H1 (cell line): ENCODE data around the gene NPTXR. TPM values are rescaled to one million over a fixed set of nuclear protein-coding genes. Genes with fewer than 3 reads are reported as not detected.

ENCODE experiments used
- CTCF ChIA-PET: fragments of 300-600 bp; sonication (Branson Sonifier 250); formaldehyde crosslinking; loops from one replicate; lab custom pipeline; 2021; ENCODE audit not compliant: partially characterized antibody; lab: Charles Lee
- POLR2A ChIA-PET: fragments of 300-600 bp; sonication (Branson Sonifier 250); formaldehyde crosslinking; loops from one replicate; lab custom pipeline; 2021; ENCODE audit warnings: inconsistent platforms; ENCODE audit not compliant: partially characterized antibody; lab: Charles Lee
- DNase-seq, 2 experiments: peaks; one replicate each; pipeline versions ENCODE4 v3.0.0 to v3.0.0-alpha.2; 2010 to 2022; ENCODE audit warnings: low spot score in 2 of 2, low read depth in 1 of 2, mixed read lengths in 1 of 2
- FAIRE-seq: peaks from 2 replicates; lab custom pipeline; 2011; peaks lifted over from hg19 to GRCh38; lab: Jason Lieb, UNC
- H2AFZ ChIP-seq: 2 replicates; pipeline ENCODE4 v1.8.1; 2012; ENCODE audit warnings: low read length, inconsistent platforms
- H2AK5ac ChIP-seq: 2 replicates; pipeline ENCODE4 v1.6.1; 2013; ENCODE audit warnings: low read depth, low read length
- H2BK120ac ChIP-seq: replicated peaks from 2 replicates; pipeline ENCODE3; 2013; ENCODE audit warnings: low read depth, low read length, inconsistent platforms
- H2BK12ac ChIP-seq: 2 replicates; pipeline ENCODE4 v1.6.1; 2013; ENCODE audit warnings: low read depth, low read length
- H2BK15ac ChIP-seq: 2 replicates; pipeline ENCODE4 v1.6.1; 2013; ENCODE audit warnings: low read length
- H2BK20ac ChIP-seq: 2 replicates; pipeline ENCODE4 v1.6.1; 2013; ENCODE audit warnings: low read length
- H2BK5ac ChIP-seq: 2 replicates; pipeline ENCODE4 v1.6.1; 2013; ENCODE audit warnings: low read depth, low read length
- H3K14ac ChIP-seq: 2 replicates; pipeline ENCODE4 v1.6.1; 2013; ENCODE audit warnings: inconsistent platforms; ENCODE audit not compliant: insufficient read length
- H3K18ac ChIP-seq: 2 replicates; pipeline ENCODE4 v1.6.1; 2013; ENCODE audit warnings: low read length; ENCODE audit errors: extremely low read depth
- H3K23ac ChIP-seq: 2 replicates; pipeline ENCODE4 v1.6.1; 2013; ENCODE audit warnings: inconsistent platforms; ENCODE audit not compliant: insufficient read length
- H3K23me2 ChIP-seq: 2 replicates; pipeline ENCODE4 v1.6.1; 2013; ENCODE audit warnings: low read depth, low read length
- H3K27ac ChIP-seq: 2 replicates; pipeline ENCODE4 v1.6.1; 2011; ENCODE audit warnings: low read depth, low read length, inconsistent platforms
- H3K27me3 ChIP-seq, 4 experiments: replicated peaks in 1 of 4; 1 replicate in 1 of 4; 2 replicates in 3 of 4; pipeline versions ENCODE4 v1.6.1 to v1.8.1; 2011 to 2013; ENCODE audit warnings: low read length in 3 of 4, mild to moderate bottlenecking in 3 of 4, inconsistent platforms in 2 of 4, mixed read lengths in 2 of 4, moderate library complexity in 1 of 4; ENCODE audit not compliant: control insufficient read depth in 3 of 4, insufficient read depth in 3 of 4; ENCODE audit errors: extremely low read depth in 1 of 4
- H3K36me3 ChIP-seq, 4 experiments: 2 replicates each; pipeline versions ENCODE4 v1.6.1 to v1.8.1; 2011 to 2013; ENCODE audit warnings: mild to moderate bottlenecking in 4 of 4, low read length in 3 of 4, moderate library complexity in 2 of 4, control low read depth in 1 of 4, inconsistent platforms in 1 of 4; ENCODE audit not compliant: insufficient read depth in 4 of 4, control insufficient read depth in 2 of 4
- H3K4ac ChIP-seq: replicated peaks from 2 replicates; pipeline ENCODE3; 2013; ENCODE audit warnings: low read length, low read depth, mixed read lengths, inconsistent platforms; ENCODE audit not compliant: insufficient read length
- H3K4me1 ChIP-seq, 4 experiments: replicated peaks in 1 of 4; 1 replicate in 1 of 4; 2 replicates in 3 of 4; pipeline versions ENCODE4 v1.6.1 to v1.8.1; 2011 to 2013; ENCODE audit warnings: low read length in 3 of 4, inconsistent platforms in 2 of 4, mixed read lengths in 1 of 4; ENCODE audit not compliant: insufficient read depth in 4 of 4, control insufficient read depth in 3 of 4
- H3K4me2 ChIP-seq, 2 experiments: 2 replicates each; pipeline versions ENCODE4 v1.6.1 to v1.8.1; 2011 to 2013; ENCODE audit warnings: low read depth in 2 of 2, low read length in 2 of 2, control low read depth in 1 of 2, inconsistent platforms in 1 of 2, mild to moderate bottlenecking in 1 of 2; ENCODE audit not compliant: insufficient read depth in 1 of 2
- H3K4me3 ChIP-seq, 4 experiments: fragments of 200-600, 300-600 bp in 1 of 4; sonication (generic), shearing (Covaris generic), sonication (Bioruptor Twin) in 1 of 4; 2 replicates each; pipeline versions ENCODE4 v1.5.1 to v1.8.1; 2011 to 2016; ENCODE audit warnings: low read length in 4 of 4, low read depth in 3 of 4, control low read depth in 2 of 4, inconsistent platforms in 2 of 4, mild to moderate bottlenecking in 2 of 4, mixed read lengths in 1 of 4, moderate library complexity in 1 of 4; ENCODE audit not compliant: insufficient read depth in 2 of 4; ENCODE audit errors: extremely low read depth in 1 of 4
- H3K56ac ChIP-seq: replicated peaks from 2 replicates; pipeline ENCODE3; 2013; ENCODE audit warnings: low read depth, mild to moderate bottlenecking, mixed read lengths, low read length, inconsistent platforms; ENCODE audit not compliant: insufficient read length
- H3K79me1 ChIP-seq: 2 replicates; pipeline ENCODE4 v1.6.1; 2013; ENCODE audit warnings: low read depth, low read length, control low read depth
- H3K79me2 ChIP-seq, 2 experiments: 2 replicates each; pipeline versions ENCODE4 v1.6.1 to v1.8.1; 2012 to 2013; ENCODE audit warnings: low read length in 2 of 2, mild to moderate bottlenecking in 2 of 2, inconsistent platforms in 1 of 2; ENCODE audit not compliant: insufficient read depth in 2 of 2, control insufficient read depth in 1 of 2
- H3K9ac ChIP-seq, 4 experiments: replicated peaks in 1 of 4; 1 replicate in 1 of 4; 2 replicates in 3 of 4; pipeline versions ENCODE4 v1.6.1 to v1.8.1; 2011 to 2013; ENCODE audit warnings: low read depth in 3 of 4, low read length in 3 of 4, control low read depth in 2 of 4, mild to moderate bottlenecking in 2 of 4, moderate library complexity in 2 of 4, inconsistent platforms in 1 of 4; ENCODE audit errors: extremely low read depth in 1 of 4
- H3K9me3 ChIP-seq, 2 experiments: 2 replicates each; pipeline versions ENCODE4 v1.6.1 to v1.8.1; 2012 to 2013; ENCODE audit warnings: mild to moderate bottlenecking in 2 of 2, moderate library complexity in 2 of 2, control low read depth in 1 of 2, inconsistent platforms in 1 of 2, low read depth in 1 of 2, low read length in 1 of 2, mixed read lengths in 1 of 2; ENCODE audit not compliant: insufficient read depth in 2 of 2
- H4K20me1 ChIP-seq, 2 experiments: replicated peaks in 1 of 2; 2 replicates each; pipeline versions ENCODE3 to v1.8.1; 2011 to 2013; ENCODE audit warnings: inconsistent platforms in 2 of 2, low read length in 2 of 2, mild to moderate bottlenecking in 1 of 2; ENCODE audit not compliant: insufficient read depth in 2 of 2, control insufficient read depth in 1 of 2
- H4K5ac ChIP-seq: 2 replicates; pipeline ENCODE4 v1.6.1; 2013; ENCODE audit warnings: low read length, low read depth, mixed read lengths, inconsistent platforms; ENCODE audit not compliant: insufficient read length
- H4K8ac ChIP-seq: 2 replicates; pipeline ENCODE4 v1.8.0; 2013; ENCODE audit warnings: mild to moderate bottlenecking, moderate library complexity, low read length, inconsistent platforms; ENCODE audit not compliant: insufficient read depth; ENCODE audit errors: extremely low read depth
- H4K91ac ChIP-seq: replicated peaks from 2 replicates; pipeline ENCODE3; 2013; ENCODE audit warnings: low read length, mixed read lengths, inconsistent platforms; ENCODE audit not compliant: insufficient read length
- EZH2 ChIP-seq: fragments of 200-600 bp; sonication (generic); IDR thresholded peaks from 2 replicates; pipeline ENCODE4 v1.7.1; 2012; ENCODE audit warnings: low read depth, mild to moderate bottlenecking, moderate library complexity, low read length, inconsistent platforms; ENCODE audit not compliant: severe bottlenecking
- KDM1A ChIP-seq: fragments of 200-600, 300-600 bp; sonication (generic); IDR thresholded peaks from 2 replicates; pipeline ENCODE4 v1.7.1; 2016; ENCODE audit warnings: mild to moderate bottlenecking, low read length, borderline replicate concordance
- NRF1 ChIP-seq: IDR thresholded peaks from 2 replicates; pipeline ENCODE4 v1.6.1; 2011; ENCODE audit warnings: mild to moderate bottlenecking, low read depth, low read length, improper control_type of control experiment
- WGBS, 2 experiments: shearing (Covaris generic) in 1 of 2; methylation state at CpG; one replicate each; pipeline versions ENCODE4 v1.1.6 to v1.1.7; 2013 to 2015; ENCODE audit warnings: low lambda C conversion rate in 2 of 2, mixed read lengths in 2 of 2, inconsistent platforms in 1 of 2, low coverage in 1 of 2, missing lambda C conversion rate in 1 of 2; ENCODE audit not compliant: insufficient replicate concordance in 2 of 2, insufficient coverage in 1 of 2, insufficient read length in 1 of 2; ENCODE audit errors: extremely low coverage in 1 of 2, missing lambda C conversion rate in 1 of 2; 5-methylcytosine and 5-hydroxymethylcytosine counted together
- polyA plus RNA-seq, 7 experiments: library from polyadenylated mRNA; depleted of rRNA in 3 of 7; stranded (reverse) in 5 of 7; unstranded in 2 of 7; fragments of >200 nt in 5 of 7; fragments of 200-250 nt in 2 of 7; gene quantifications; 1 replicate in 5 of 7; 2 replicates in 1 of 7; 4 replicates in 1 of 7; pipeline versions ENCODE4 v1.2.1 to v1.2.3, GENCODE V29; 2011 to 2013; ENCODE audit warnings: missing spikeins in 2 of 7, mixed read lengths in 2 of 7
- total RNA-seq: library from RNA; stranded (reverse); fragmentation: NEBNext Ultra II Directional; extraction: Animal tissue kit (Norgen Biotek cat#: 25700); gene quantifications from 2 replicates; pipeline ENCODE4 v1.2.1, GENCODE V29; 2021

The NPTXR gene
- total and polyA plus RNA-seq, 2 of the 8 experiments (the other 6 are each of a cell fraction or from before 2014, with no cell fraction given) = 3.7 to 6.4 TPM

DNA sequence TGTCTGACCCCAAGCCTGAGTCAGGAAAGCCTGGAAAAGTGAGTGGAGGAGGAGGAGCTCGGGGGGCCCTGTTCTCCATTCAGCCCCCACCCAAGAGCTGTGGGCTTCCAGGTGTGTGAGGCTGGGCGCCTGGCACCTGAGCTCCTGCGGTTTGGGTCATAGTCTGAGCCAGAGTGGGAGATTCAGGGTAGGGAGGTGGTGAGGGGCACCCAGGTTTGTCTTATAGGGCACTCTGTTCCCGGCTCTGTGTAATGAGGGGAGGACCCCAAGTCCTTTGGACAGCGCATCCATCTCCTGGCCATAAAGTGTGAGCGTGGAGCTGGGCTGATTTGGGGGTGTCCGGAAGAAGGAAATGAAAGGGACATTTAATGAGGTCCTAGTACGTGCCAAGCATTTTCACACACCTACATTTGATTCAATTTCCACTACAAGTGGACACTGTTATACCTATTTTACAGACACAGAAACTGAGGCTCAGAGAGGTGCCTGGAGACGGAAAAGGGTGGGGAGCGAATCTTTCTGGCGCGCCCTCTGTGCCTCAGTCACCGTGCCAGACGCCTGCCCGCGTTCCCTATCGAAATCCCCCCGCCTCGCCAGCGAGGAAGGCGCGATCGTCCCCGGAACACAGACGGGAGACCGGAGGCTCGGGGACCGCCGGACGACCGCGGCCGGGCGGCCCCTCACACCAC is 1.2 kb downstream of the NPTXR start:
- H3K4ac ChIP-seq = no peak overlapping the region
- H2BK20ac ChIP-seq = no peak overlapping the region
- H3K27ac ChIP-seq = no peak overlapping the region
- H2BK12ac ChIP-seq = peak overlapping the region; percentile 9; the same call in 1 of the 2 replicates
- no peak overlapping the region for H2BK120ac ChIP-seq
- H4K5ac ChIP-seq = no peak overlapping the region
- no peak overlapping the region for H3K23ac ChIP-seq
- H4K91ac ChIP-seq = no peak overlapping the region
- no peak overlapping the region for H2BK15ac ChIP-seq
- H3K79me1 ChIP-seq = no peaks in the 10 kb centered on the region
- peak overlapping the region; percentile 49 to 89 for H3K4me2 ChIP-seq
- no peaks in the 10 kb centered on the region for H3K36me3 ChIP-seq
- H3K14ac ChIP-seq = no peak overlapping the region
- H2AK5ac ChIP-seq = no peak overlapping the region
- FAIRE-seq = no peak
- no peak overlapping the region for H3K18ac ChIP-seq
- peaks cover 8% of the 10 kb centered on the region; the same call in 1 of the 2 replicates for H3K23me2 ChIP-seq
- CTCF ChIA-PET = interaction anchor here (0.7 to 2.1 kb wide), 8 partner anchors 8 to 77 kb away, joined by 3 to 10 read pairs (median 5); no protein-coding TSS in a partner anchor
- peak overlapping the region; percentile 80 for H4K8ac ChIP-seq
- DNase-seq = no peak
- POLR2A ChIA-PET = interaction anchor here (0.5 to 2.2 kb wide), 11 partner anchors 8 to 161 kb away, joined by 3 to 5 read pairs (median 4); no protein-coding TSS in a partner anchor
- H2BK5ac ChIP-seq = no peak overlapping the region
- no peaks in the 10 kb centered on the region for H3K9me3 ChIP-seq
- H3K9ac ChIP-seq = no peak overlapping the region
- WGBS, 2 experiments = 27% methylated on average over 34 of the region's 34 CpGs; no CpG with 5 or more reads in 1 of the 2 experiments
- peaks cover 0 to 4% of the 10 kb centered on the region in 2 experiments for H4K20me1 ChIP-seq
- no peaks in the 10 kb centered on the region for H3K79me2 ChIP-seq
- no peak overlapping the region for H2AFZ ChIP-seq
- peak overlapping the region; percentile 48 to 70 (median 50) for H3K4me3 ChIP-seq
- H3K27me3 ChIP-seq = peaks cover 16 to 45% (median 38%) of the 10 kb centered on the region in 4 experiments
- peak; percentile 85 for TF ChIP-seq KDM1A
- peak; percentile 43 for TF ChIP-seq EZH2
- no peak for TF ChIP-seq NRF1
- no peak overlapping the region for H3K56ac ChIP-seq
- peaks cover 0 to 6% (median 2%) of the 10 kb centered on the region in 4 experiments; a peak in 4 of 7 replicates for H3K4me1 ChIP-seq
